NCI-H524 treated with DMSO at 0.1 percent for 48 hours (cell line): ENCODE measurements around the gene ANAPC4.
"Not testable (repeated sequence)": the region's sequence is repeated elsewhere in the genome, so short reads cannot be mapped to it uniquely, and the experiment has no call there.

Experiments used
- DNase-seq: peaks from one replicate; lab custom pipeline; 2025; lab: John Stamatoyannopoulos, UW

Gene ANAPC4, protein sequence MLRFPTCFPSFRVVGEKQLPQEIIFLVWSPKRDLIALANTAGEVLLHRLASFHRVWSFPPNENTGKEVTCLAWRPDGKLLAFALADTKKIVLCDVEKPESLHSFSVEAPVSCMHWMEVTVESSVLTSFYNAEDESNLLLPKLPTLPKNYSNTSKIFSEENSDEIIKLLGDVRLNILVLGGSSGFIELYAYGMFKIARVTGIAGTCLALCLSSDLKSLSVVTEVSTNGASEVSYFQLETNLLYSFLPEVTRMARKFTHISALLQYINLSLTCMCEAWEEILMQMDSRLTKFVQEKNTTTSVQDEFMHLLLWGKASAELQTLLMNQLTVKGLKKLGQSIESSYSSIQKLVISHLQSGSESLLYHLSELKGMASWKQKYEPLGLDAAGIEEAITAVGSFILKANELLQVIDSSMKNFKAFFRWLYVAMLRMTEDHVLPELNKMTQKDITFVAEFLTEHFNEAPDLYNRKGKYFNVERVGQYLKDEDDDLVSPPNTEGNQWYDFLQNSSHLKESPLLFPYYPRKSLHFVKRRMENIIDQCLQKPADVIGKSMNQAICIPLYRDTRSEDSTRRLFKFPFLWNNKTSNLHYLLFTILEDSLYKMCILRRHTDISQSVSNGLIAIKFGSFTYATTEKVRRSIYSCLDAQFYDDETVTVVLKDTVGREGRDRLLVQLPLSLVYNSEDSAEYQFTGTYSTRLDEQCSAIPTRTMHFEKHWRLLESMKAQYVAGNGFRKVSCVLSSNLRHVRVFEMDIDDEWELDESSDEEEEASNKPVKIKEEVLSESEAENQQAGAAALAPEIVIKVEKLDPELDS

DNA sequence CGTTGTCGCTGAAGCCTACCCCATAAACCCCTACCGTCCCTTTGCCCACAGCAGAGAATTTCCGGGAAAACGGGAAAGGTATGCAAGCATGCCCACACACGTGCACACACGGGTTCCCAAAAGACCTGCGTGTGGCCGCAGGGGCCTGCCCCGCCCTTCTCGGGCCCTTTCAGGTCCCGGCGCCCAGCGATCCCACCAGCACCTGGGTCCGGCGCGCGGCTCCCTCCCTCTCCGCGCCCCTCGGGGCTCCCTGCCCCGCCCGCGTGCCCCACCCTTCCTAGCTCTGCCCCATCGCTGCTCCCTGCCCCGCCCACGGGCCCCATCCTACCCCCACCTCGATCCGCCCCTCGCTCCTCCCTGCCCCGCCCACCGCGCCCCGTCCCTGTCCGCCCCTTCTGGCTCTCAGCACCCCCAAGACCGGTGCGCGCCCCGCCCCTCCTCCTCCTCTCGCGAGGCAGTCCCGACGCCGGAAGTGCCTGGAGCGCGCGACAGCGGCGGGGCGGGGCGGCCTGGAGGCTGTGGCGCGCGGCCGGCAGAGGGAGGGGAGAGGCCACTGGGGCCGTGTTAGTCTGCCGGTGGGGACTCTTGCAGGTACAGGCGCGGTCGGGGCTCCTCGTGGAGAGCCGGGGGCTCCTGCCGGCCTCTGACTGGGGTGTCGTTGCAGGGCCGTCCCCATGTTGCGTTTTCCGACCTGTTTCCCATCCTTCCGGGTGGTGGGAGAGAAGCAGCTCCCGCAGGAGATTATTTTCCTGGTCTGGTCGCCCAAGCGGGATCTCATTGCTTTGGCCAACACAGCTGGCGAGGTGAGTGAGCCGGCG, at the start of gene ANAPC4:
Gene ANAPC4 (plus strand): TSS at position 510 of the 818 bp plus-strand sequence. CDS start 165 bp downstream, at position 675.
- DNase-seq = peak; percentile 51

DNA sequence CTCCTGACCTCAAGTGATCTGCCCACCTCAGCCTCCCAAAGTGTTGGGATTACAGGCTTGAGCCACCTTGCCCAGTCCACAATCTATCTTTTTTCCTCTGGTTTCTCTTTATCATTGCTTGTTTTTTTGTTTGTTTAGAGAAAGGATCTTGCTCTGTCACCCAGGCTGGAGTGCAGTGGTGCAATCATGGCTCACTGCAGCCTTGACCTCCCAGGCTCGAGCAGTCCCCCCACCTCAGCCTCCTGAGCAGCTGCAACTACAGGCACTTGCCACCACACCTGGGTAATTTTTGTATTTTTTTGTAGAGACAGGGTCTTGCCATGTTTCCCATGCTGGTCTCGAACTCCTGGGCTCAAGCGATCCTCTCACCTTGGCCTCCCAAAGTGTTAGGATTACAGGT, 48.6 kb upstream of the ANAPC4 start:
- DNase-seq = not testable (repeated sequence)

GRCh38 chr4:25330335-25330734, 46.7 kb upstream of the ANAPC4 start:
- no peak for DNase-seq

- no peak for DNase-seq
Measured at GRCh38 chr4:25330905-25331808, 45.9 kb upstream of the ANAPC4 start.

DNA sequence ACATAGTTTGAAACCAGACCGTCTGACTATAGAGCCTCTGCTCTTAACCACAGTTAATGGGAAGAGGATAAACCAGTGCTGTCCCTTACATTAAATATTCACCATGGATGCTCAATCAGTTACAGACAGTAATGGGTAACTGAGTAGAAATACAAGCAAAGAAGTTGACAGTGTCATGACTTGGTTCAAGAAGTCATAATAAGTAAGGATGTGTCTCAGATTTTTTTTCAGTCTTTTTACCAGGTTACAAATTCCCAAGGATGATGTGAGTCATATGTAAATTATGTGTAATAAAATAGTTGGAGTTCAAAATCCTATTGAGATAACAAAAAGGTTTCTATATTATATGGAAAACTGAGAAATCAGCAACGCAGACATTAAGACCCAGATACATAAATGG, 33.4 kb upstream of the ANAPC4 start:
- no peak for DNase-seq

DNA sequence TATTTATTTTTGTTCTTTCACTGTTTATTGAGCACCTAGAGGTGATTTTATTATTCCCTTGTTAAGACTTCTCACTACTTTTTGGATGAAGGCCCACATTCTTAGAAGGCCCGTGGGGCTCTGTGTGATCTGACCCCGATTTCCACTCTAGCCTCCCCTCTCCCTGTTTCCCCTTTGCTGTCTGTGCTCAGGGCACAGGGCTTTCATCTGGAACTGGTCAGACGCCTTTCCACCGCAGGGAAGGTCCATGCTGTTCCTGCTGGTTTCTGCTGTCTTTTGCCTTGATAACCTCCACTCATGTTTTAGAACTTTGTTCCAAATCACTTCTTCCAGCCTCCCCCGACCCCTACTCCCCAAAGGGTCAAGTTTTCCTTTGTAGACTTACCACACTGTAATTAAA, 31.3 kb upstream of the ANAPC4 start:
- no peak for DNase-seq

DNA sequence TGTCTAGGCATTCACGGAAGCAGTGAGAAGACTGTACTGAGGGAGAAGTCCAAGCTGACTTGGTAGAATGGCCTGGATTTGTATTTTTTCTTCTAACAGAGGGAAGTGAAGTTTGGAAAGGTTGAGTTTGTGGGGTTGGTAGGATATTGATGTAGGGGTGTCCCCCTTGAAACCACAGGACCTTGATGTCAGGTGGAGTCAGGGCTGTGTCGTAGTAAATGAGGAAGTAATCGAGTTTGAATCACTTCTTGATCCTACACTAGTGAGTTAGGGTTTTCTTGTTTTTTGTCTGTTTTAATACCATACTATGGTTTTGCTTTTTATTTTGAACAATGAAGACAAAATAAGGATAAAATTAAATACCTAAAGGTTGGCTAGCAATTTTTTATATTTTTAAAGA, 30.1 kb upstream of the ANAPC4 start:
- no peak for DNase-seq

- no peak for DNase-seq
Measured at GRCh38 chr4:25347473-25347872, 29.6 kb upstream of the ANAPC4 start.

GRCh38 chr4:25347971-25348370, 29.1 kb upstream of the ANAPC4 start:
- no peak for DNase-seq

DNA sequence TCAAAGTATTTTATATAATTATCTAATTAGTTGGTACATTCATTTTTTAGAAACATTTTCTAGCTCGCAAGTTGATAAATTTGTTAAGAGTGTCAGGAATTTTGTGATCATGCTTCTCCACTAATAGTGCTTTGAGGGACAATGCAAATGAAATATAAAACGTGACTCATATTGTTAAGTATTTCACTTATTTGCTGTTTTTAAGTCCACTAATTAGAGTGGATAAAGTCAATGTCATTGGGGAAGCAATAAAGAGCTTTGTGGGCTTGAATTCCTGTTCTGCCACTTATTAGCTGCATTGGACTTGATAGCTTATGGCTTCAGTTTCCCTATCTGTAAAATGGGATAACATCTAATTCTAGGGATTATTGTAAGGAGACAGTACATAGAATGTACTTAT, 26.5 kb upstream of the ANAPC4 start:
- no peak for DNase-seq

GRCh38 chr4:25351777-25352416, 25.2 kb upstream of the ANAPC4 start:
- no peak for DNase-seq

GRCh38 chr4:25356068-25356467, 21.0 kb upstream of the ANAPC4 start:
- no peak for DNase-seq

DNA sequence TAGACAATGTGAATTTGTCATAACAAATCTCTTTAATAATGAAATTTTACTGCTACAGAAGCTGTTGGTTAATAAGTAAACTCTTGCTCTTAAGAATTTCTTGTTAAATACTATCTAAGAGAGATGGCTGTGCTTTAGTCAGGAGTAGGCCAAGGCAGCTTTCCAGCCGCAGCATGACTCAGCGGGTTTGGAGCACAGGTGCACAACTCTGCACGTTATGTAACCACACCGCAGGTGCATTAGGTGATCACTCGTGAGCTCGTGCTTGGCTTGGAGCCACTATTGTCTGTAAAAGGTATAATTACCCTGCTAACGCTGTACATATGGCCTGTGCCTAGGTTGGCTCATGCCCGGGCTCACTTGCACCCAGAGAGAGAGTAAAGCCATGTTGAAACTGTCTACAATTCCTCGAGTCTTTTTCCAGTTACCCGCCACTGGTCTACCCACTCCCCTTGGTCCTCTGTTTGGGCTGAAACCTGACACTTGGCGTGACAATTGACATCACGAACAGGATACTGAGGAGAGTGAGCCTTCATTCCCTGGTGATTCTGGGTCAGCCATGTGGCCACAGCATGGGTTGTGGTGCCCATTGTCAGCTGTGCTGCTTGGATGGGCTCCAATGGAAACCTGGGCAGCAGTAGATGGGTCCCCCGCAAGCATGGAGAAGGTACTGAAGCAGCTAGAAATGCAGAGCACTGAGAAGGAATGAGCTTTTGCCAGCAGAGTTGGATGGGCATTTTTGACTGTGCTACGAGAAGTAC, 18.4 kb upstream of the ANAPC4 start:
- DNase-seq = no peak

GRCh38 chr4:25361253-25361652, 15.8 kb upstream of the ANAPC4 start:
- no peak for DNase-seq

GRCh38 chr4:25367004-25367621, 9.9 kb upstream of the ANAPC4 start:
- DNase-seq = no peak

DNA sequence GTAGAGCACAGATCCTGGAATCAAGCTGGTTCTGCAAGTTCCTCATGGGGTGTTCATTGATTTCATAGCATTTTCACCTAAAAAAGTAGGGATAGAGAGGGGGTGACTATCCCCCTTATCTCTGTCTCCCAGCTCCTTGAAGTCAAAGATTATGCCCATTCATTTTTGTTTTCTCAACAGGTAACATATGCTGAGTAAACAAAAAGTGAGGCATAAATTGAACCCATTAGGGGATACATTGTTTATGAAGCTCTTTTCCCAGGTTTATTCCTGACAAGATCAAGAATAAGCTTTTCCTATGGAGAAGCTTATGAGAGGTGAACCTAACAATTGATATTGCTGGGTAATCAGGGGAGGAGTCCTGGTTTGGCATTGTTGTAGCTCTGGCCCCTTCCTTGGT, 9.2 kb upstream of the ANAPC4 start:
- DNase-seq = no peak

DNA sequence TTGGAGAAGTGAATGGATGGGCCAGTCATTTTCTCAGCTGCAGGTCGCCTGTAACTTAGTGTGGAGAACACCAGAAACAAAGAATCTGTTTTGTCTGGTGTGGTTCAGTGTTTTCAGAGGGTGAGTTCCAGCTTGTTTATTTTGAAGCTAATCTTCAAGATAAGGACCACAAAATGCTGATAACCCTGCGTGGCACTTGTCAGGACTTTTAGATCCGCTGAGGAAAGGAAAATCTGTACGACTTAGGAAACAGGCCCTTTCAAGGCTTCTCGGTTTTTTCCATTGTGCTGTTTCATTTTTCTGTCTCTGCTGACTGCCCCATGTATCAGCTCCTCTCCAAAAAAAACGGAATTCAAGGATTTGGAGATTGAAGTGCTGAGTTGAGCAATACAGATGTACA, 8.7 kb upstream of the ANAPC4 start:
- DNase-seq = no peak

DNA sequence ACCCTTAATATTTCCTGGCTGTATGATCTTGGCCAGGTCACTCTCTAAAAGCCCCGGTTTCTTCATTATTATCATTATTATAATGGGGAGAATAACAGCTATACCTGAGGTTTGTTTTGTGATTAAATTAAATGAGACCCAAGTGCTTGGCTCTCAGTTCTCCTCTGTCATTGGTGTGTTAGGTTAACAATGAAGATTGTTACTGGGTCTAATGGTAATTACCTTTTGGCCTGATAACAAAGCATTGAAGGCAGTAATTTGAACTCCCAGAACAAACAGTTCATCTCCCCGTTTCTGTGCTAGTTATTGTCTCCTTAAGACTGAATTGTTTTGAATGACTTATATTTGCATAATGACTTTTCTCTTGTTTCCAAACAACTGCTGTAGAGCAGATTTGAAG, 6.8 kb upstream of the ANAPC4 start:
- no peak for DNase-seq

- DNase-seq = not testable (repeated sequence)
Measured at GRCh38 chr4:25372549-25372948, 4.5 kb upstream of the ANAPC4 start.
